GM23338 (cell line): ENCODE measurements around the gene HNF4A. TPM values are rescaled to one million over a fixed set of nuclear protein-coding genes. Genes with fewer than 3 reads are reported as not detected.
"Not testable (repeated sequence)": the region's sequence is repeated elsewhere in the genome, so short reads cannot be mapped to it uniquely, and the experiment has no call there.

Experiments
- ATAC-seq: fragments of 200-7000 bp; cut with Tn5 transposase; 3 replicates; pipeline ENCODE4 v1.9.1; 2020
- DNase-seq: peaks from one replicate; pipeline ENCODE4 v3.0.0-alpha.2; 2015; ENCODE audit warnings: low spot score
- H2AFZ ChIP-seq: fragments of 200-600 bp; sonication (generic); 2 replicates; pipeline ENCODE4 v1.8.0; 2016; ENCODE audit warnings: antibody characterized with exemption, mild to moderate bottlenecking, moderate library complexity
- H3F3A ChIP-seq: fragments of 200-600 bp; sonication (generic); replicated peaks from 2 replicates; pipeline ENCODE4 v1.8.0; 2017; ENCODE audit warnings: antibody characterized with exemption, mixed run types, low read depth
- H3K27ac ChIP-seq: fragments of 200-600 bp; sonication (generic); 2 replicates; pipeline ENCODE4 v1.6.1; 2016; ENCODE audit warnings: low read depth
- H3K27me3 ChIP-seq: fragments of 200-600 bp; sonication (generic); 2 replicates; pipeline ENCODE4 v1.8.0; 2016; ENCODE audit warnings: mild to moderate bottlenecking, mixed run types, moderate library complexity; ENCODE audit not compliant: insufficient read depth
- H3K36me3 ChIP-seq: fragments of 200-600 bp; sonication (generic); 2 replicates; pipeline ENCODE4 v1.8.0; 2016; ENCODE audit warnings: mild to moderate bottlenecking; ENCODE audit not compliant: insufficient read depth
- H3K4me1 ChIP-seq: fragments of 200-600 bp; sonication (generic); 2 replicates; pipeline ENCODE4 v1.8.0; 2016; ENCODE audit warnings: mild to moderate bottlenecking, moderate library complexity; ENCODE audit not compliant: insufficient read depth
- H3K4me2 ChIP-seq: fragments of 200-600 bp; sonication (generic); 2 replicates; pipeline ENCODE4 v1.7.1; 2017; ENCODE audit warnings: mixed run types
- H3K4me3 ChIP-seq: fragments of 200-600 bp; sonication (generic); 2 replicates; pipeline ENCODE4 v1.6.1; 2016; ENCODE audit warnings: mixed run types
- H3K79me2 ChIP-seq: fragments of 200-600 bp; sonication (generic); replicated peaks from 2 replicates; pipeline ENCODE4 v1.8.0; 2017; ENCODE audit warnings: mild to moderate bottlenecking; ENCODE audit not compliant: insufficient read depth
- H3K9me2 ChIP-seq: fragments of 200-600 bp; sonication (generic); 2 replicates; pipeline ENCODE4 v1.8.0; 2017; ENCODE audit not compliant: insufficient read depth
- H4K20me1 ChIP-seq: fragments of 200-600 bp; sonication (generic); replicated peaks from 2 replicates; pipeline ENCODE4 v1.8.0; 2017; ENCODE audit warnings: mild to moderate bottlenecking; ENCODE audit not compliant: insufficient read depth
- H3K27ac Mint-ChIP-seq: 2 replicates; pipeline ENCODE4 v1.8.0; 2020; ENCODE audit warnings: inconsistent platforms, mild to moderate bottlenecking, moderate library complexity, mixed read lengths
- H3K27me3 Mint-ChIP-seq: 3 replicates; pipeline ENCODE4 v1.8.0; 2022; ENCODE audit warnings: low read depth, mild to moderate bottlenecking, moderate library complexity, mixed read lengths, inconsistent platforms; ENCODE audit not compliant: insufficient read depth, poor library complexity
- H3K36me3 Mint-ChIP-seq: 3 replicates; pipeline ENCODE4 v1.8.0; 2021; ENCODE audit warnings: low read depth, mild to moderate bottlenecking, inconsistent platforms, moderate library complexity, mixed read lengths
- H3K4me1 Mint-ChIP-seq: 3 replicates; pipeline ENCODE4 v1.8.0; 2020; ENCODE audit warnings: mild to moderate bottlenecking, inconsistent platforms, mixed read lengths
- H3K4me3 Mint-ChIP-seq: 3 replicates; pipeline ENCODE4 v1.8.0; 2021; ENCODE audit warnings: moderate library complexity, mild to moderate bottlenecking, inconsistent platforms, mixed read lengths
- H3K9me3 Mint-ChIP-seq: 3 replicates; pipeline ENCODE4 v1.8.0; 2020; ENCODE audit warnings: moderate library complexity, mild to moderate bottlenecking, inconsistent platforms, mixed read lengths
- CREB1 ChIP-seq: fragments of 250-450 bp; sonication (Bioruptor Pico); IDR thresholded peaks from 2 replicates; pipeline ENCODE4 v1.5.0; 2020; ENCODE audit warnings: low read depth, mild to moderate bottlenecking, moderate library complexity
- EZH2 ChIP-seq: fragments of 200-600 bp; sonication (generic); IDR thresholded peaks from one replicate; pipeline ENCODE4 v1.8.0; 2017; ENCODE audit warnings: antibody characterized with exemption, mild to moderate bottlenecking, low read depth; ENCODE audit not compliant: unreplicated experiment
- NANOG ChIP-seq: IDR thresholded peaks from 2 replicates; pipeline ENCODE4 v1.6.1; 2016; ENCODE audit warnings: antibody characterized with exemption, borderline replicate concordance
- STAT1 ChIP-seq: IDR thresholded peaks from one replicate; pipeline ENCODE4 v1.6.1; 2016; ENCODE audit warnings: antibody characterized with exemption; ENCODE audit not compliant: unreplicated experiment
- ZNF331 ChIP-seq: fragments of 250-450 bp; sonication (Bioruptor Pico); IDR thresholded peaks from 2 replicates; pipeline ENCODE4 v1.5.0; 2020; ENCODE audit warnings: low read depth, mild to moderate bottlenecking, moderate library complexity
- polyA plus RNA-seq: library from polyadenylated mRNA; unstranded; fragments of >200 nt; fragmentation: Nextera tagmentation; extraction: Ambion mirVana; gene quantifications from 2 replicates; pipeline ENCODE4 v1.2.1, GENCODE V29; 2016
- total RNA-seq: library from RNA; depleted of rRNA; stranded (reverse); fragments of >200 nt; shearing (Covaris generic); gene quantifications from 2 replicates; pipeline ENCODE4 v1.2.3, GENCODE V29; 2014
- TF ChIP-seq, protein P1 (sequence below): IDR thresholded peaks from one replicate; pipeline ENCODE4 v1.6.1; 2018; ENCODE audit warnings: antibody characterized with exemption; ENCODE audit not compliant: unreplicated experiment

HNF4A gene
- total and polyA plus RNA-seq, 2 experiments from 2014 or later: not detected

- not testable (repeated sequence) for H2AFZ ChIP-seq, H3K9me2 ChIP-seq, H3K4me1 ChIP-seq, H3K79me2 ChIP-seq, ATAC-seq, DNase-seq, H3K27ac Mint-ChIP-seq, H3K36me3 ChIP-seq, H3K4me3 Mint-ChIP-seq, H3K36me3 Mint-ChIP-seq, H3F3A ChIP-seq, H3K4me3 ChIP-seq, H3K27me3 ChIP-seq, H3K9me3 Mint-ChIP-seq, H3K4me2 ChIP-seq, H3K27me3 Mint-ChIP-seq, H4K20me1 ChIP-seq, H3K27ac ChIP-seq
- H3K4me1 Mint-ChIP-seq: peaks cover 20% of the 10 kb centered on the region; the same call in 2 of the 3 replicates
Measured at GRCh38 chr20:44472283-44472682, 116.8 kb downstream of the HNF4A start.

DNA sequence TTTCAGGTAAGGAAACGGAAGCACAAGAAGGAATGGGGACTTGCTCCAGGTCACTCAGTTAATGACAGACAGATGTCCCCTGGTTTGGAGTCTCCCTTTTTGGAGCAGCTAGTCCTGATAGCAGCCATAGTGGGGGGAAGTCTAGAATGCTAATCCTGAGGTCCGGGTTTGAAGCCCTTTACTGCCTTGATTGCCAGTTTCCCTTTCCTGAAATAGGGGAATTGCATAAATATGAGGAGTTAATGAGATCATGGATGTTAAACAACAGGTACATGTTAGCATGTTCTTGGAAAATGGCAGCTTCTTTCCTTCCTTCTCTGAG lies 119.8 kb downstream of the HNF4A start:
- H3K9me2 ChIP-seq: no peaks in the 10 kb centered on the region
- H3K27me3 ChIP-seq: no peaks in the 10 kb centered on the region
- DNase-seq: no peak
- H3K27me3 Mint-ChIP-seq: peaks cover 10% of the 10 kb centered on the region
- no peaks in the 10 kb centered on the region; the same call in 2 of the 3 replicates for H3K36me3 Mint-ChIP-seq
- peak overlapping the region; percentile 91 for H3K4me3 ChIP-seq
- no peaks in the 10 kb centered on the region for H3K9me3 Mint-ChIP-seq
- H3K36me3 ChIP-seq: no peaks in the 10 kb centered on the region
- H3K4me2 ChIP-seq: peak overlapping the region; percentile 96
- H3K4me1 ChIP-seq: peaks cover 5% of the 10 kb centered on the region; the same call in 1 of the 2 replicates
- peak overlapping the region; percentile 91 for H3K4me3 Mint-ChIP-seq
- H3K4me1 Mint-ChIP-seq: peaks cover 13% of the 10 kb centered on the region; the same call in 2 of the 3 replicates
- H3K27ac ChIP-seq: no peak overlapping the region
- peaks cover 7% of the 10 kb centered on the region for H3K79me2 ChIP-seq
- no peaks in the 10 kb centered on the region for H3F3A ChIP-seq
- H3K27ac Mint-ChIP-seq: peak overlapping the region; percentile 91; the same call in 1 of the 2 replicates
- TF ChIP-seq ZNF331 (CRISPR knock-in tag) (no peak), STAT1 (no peak), NANOG (no peak), EZH2 (no peak)
- TF ChIP-seq, protein P1, sequence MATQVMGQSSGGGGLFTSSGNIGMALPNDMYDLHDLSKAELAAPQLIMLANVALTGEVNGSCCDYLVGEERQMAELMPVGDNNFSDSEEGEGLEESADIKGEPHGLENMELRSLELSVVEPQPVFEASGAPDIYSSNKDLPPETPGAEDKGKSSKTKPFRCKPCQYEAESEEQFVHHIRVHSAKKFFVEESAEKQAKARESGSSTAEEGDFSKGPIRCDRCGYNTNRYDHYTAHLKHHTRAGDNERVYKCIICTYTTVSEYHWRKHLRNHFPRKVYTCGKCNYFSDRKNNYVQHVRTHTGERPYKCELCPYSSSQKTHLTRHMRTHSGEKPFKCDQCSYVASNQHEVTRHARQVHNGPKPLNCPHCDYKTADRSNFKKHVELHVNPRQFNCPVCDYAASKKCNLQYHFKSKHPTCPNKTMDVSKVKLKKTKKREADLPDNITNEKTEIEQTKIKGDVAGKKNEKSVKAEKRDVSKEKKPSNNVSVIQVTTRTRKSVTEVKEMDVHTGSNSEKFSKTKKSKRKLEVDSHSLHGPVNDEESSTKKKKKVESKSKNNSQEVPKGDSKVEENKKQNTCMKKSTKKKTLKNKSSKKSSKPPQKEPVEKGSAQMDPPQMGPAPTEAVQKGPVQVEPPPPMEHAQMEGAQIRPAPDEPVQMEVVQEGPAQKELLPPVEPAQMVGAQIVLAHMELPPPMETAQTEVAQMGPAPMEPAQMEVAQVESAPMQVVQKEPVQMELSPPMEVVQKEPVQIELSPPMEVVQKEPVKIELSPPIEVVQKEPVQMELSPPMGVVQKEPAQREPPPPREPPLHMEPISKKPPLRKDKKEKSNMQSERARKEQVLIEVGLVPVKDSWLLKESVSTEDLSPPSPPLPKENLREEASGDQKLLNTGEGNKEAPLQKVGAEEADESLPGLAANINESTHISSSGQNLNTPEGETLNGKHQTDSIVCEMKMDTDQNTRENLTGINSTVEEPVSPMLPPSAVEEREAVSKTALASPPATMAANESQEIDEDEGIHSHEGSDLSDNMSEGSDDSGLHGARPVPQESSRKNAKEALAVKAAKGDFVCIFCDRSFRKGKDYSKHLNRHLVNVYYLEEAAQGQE: no peak
- H4K20me1 ChIP-seq: no peaks in the 10 kb centered on the region
- peak overlapping the region; percentile 90; the same call in 1 of the 2 replicates for H2AFZ ChIP-seq
- ATAC-seq: no peak

- no peaks in the 10 kb centered on the region for H3K27me3 ChIP-seq
- peak; percentile 89 for TF ChIP-seq CREB1 (CRISPR knock-in tag)
Measured at GRCh38 chr20:44475694-44476560, 120.4 kb downstream of the HNF4A start, which contains the start of gene TTPAL. Gene TTPAL (plus strand): TSS chr20:44475874. CDS start chr20:44480000, 4,126 bp downstream.

More at GRCh38 chr20:44475694-44476560, 120.4 kb downstream of the HNF4A start, which contains the start of gene TTPAL:
- ATAC-seq (peak; percentile 94), DNase-seq (peak; percentile 97)
- H3K9me2 ChIP-seq: no peaks in the 10 kb centered on the region
- no peaks in the 10 kb centered on the region for H3K36me3 ChIP-seq
- peaks cover 4% of the 10 kb centered on the region for H3K36me3 Mint-ChIP-seq
- H3K27ac Mint-ChIP-seq: peak within 1 kb of the TSS; percentile 91
- H3K4me3 Mint-ChIP-seq: peak within 1 kb of the TSS; percentile 91
- no peaks in the 10 kb centered on the region for H4K20me1 ChIP-seq
- peak within 1 kb of the TSS; percentile 96 for H3K4me2 ChIP-seq
- peak within 1 kb of the TSS; percentile 91 for H3K4me3 ChIP-seq
- H3K4me1 Mint-ChIP-seq: peaks cover 13% of the 10 kb centered on the region; the same call in 2 of the 3 replicates
- peaks cover 7% of the 10 kb centered on the region for H3K79me2 ChIP-seq
- H3K4me1 ChIP-seq: peaks cover 5% of the 10 kb centered on the region; the same call in 1 of the 2 replicates
- no peaks in the 10 kb centered on the region for H3K9me3 Mint-ChIP-seq
- H2AFZ ChIP-seq: peak within 1 kb of the TSS; percentile 90
- H3K27me3 Mint-ChIP-seq: peaks cover 9% of the 10 kb centered on the region
- H3K27ac ChIP-seq: 0 out of 2 replicates have a peak within 1 kb of the TSS, but pooled peaks have one; percentile 88
- no peaks in the 10 kb centered on the region for H3F3A ChIP-seq
